Upper lobe of left lung (tissue), 6 donors: ENCODE results near the gene AQP12B. TPM values are rescaled to one million over a fixed set of nuclear protein-coding genes. Genes with fewer than 3 reads are reported as not detected.

Experiments used
- ATAC-seq, 2 donors: fragments of 200-7000 bp; cut with Tn5 transposase; one replicate each; pipeline ENCODE4 v1.9.1; 2022; ENCODE audit warnings: mild to moderate bottlenecking in 2 of 2, moderate library complexity in 2 of 2; ENCODE audit not compliant: low FRiP score in 2 of 2
- DNase-seq, 2 donors: peaks; one replicate each; pipeline ENCODE4 v3.0.0-alpha.2; 2019 to 2020
- H3K27ac ChIP-seq, 4 donors: fragments of 200-600 bp; sonication (generic); one replicate each; pipeline ENCODE4 v1.5.1; 2016 to 2019
- H3K27me3 ChIP-seq, 4 donors: fragments of 200-600 bp; sonication (generic); one replicate each; pipeline ENCODE4 v1.5.1; 2017 to 2019
- H3K36me3 ChIP-seq, 4 donors: fragments of 200-600 bp; sonication (generic); one replicate each; pipeline ENCODE4 v1.5.1; 2016 to 2019
- H3K4me1 ChIP-seq, 4 donors: fragments of 200-600 bp; sonication (generic); one replicate each; pipeline ENCODE4 v1.5.1; 2018 to 2019
- H3K4me3 ChIP-seq, 4 donors: fragments of 200-600 bp; sonication (generic); one replicate each; pipeline ENCODE4 v1.5.1; 2017 to 2019; ENCODE audit warnings: mild to moderate bottlenecking in 2 of 4, moderate library complexity in 1 of 4
- H3K9me3 ChIP-seq, 4 donors: fragments of 200-600 bp; sonication (generic); one replicate each; pipeline ENCODE4 v1.5.1; 2018 to 2019
- EP300 ChIP-seq, 4 donors: sonication (generic); formaldehyde crosslinking; IDR thresholded peaks; one replicate each; pipeline ENCODE4 v1.5.1; 2017; ENCODE audit warnings: antibody characterized with exemption in 4 of 4, control low read depth in 2 of 4
- POLR2A ChIP-seq, 4 donors: fragments of 450-650 bp; IDR thresholded peaks; one replicate each; pipeline ENCODE4 v1.5.1; 2016 to 2017; ENCODE audit warnings: antibody characterized with exemption in 4 of 4, mild to moderate bottlenecking in 2 of 4
- POLR2AphosphoS5 ChIP-seq, 2 donors: sonication (generic); formaldehyde crosslinking; IDR thresholded peaks; one replicate each; pipeline ENCODE4 v1.5.1; 2017; ENCODE audit warnings: antibody characterized with exemption in 2 of 2
- WGBS, 2 donors: methylation state at CpG; one replicate each; pipeline ENCODE4 v1.1.5; 2017 to 2018; 5-methylcytosine and 5-hydroxymethylcytosine counted together
- total RNA-seq, 6 donors: library from RNA; depleted of rRNA in 4 of 6; stranded (reverse); fragments of >200 nt in 4 of 6; gene quantifications; one replicate each; pipeline versions ENCODE4 v1.1.0 to v1.2.1, GENCODE V29; 2016 to 2021
- TF ChIP-seq, protein P1 (sequence below), 6 experiments: fragments of 450-650 bp in 4 of 6; fragments of 200-600 bp in 2 of 6; sonication (generic) in 2 of 6; IDR thresholded peaks; one replicate each; pipeline ENCODE4 v1.5.1; 2016 to 2019; ENCODE audit warnings: antibody characterized with exemption in 6 of 6
- donor health status: DM: no; HTN: no; CAD: no; lungs with moderate emphysema.
- donor health status: DM: no; HTN: yes; CAD: no; lungs with severe emphysema.

AQP12B gene
- total RNA-seq, 6 donors from 2014 or later, result not detected

DNA sequence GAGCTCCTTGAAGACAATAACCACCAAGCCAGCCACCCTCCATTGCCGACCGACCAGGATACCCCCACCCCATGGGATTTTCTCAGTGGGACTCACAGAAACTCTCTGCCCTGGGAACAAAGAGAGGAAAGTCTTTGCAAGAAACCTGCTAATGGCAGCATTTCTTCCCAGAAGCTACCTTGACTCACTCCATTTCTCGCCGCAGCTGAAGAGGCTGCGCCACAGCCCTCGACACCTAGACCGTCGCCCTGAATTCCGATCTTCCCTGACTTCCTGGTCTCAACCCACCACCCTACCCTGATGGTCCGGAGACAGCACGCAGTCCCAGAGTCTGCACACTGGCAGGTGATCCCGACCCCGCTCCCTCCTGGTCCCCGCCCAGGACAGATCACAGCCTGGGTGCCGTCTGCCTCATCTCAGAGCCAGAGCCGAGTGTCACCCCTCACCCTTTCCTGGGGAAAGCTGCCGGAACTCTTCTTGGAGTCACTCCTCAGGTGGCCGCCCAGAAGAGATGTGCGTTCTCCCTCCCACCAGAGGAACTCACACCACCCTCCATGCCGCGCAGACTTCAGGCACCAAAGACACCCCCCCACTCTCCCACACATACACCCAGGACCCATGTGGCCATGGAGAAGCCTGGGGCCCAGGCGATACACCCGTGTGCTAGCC is 33.6 kb upstream of the AQP12B start:
- Histone ChIP-seq H3K4me1 (no peaks in the 10 kb centered on the region), H3K27me3 (no peaks in the 10 kb centered on the region), H3K4me3 (no peak overlapping the region), H3K36me3 (no peaks in the 10 kb centered on the region), H3K9me3 (no peaks in the 10 kb centered on the region), H3K27ac (no peak overlapping the region)
- ATAC-seq (no peak), DNase-seq (peak in 1 of 2 donors; percentile 51)
- TF ChIP-seq, protein P1, sequence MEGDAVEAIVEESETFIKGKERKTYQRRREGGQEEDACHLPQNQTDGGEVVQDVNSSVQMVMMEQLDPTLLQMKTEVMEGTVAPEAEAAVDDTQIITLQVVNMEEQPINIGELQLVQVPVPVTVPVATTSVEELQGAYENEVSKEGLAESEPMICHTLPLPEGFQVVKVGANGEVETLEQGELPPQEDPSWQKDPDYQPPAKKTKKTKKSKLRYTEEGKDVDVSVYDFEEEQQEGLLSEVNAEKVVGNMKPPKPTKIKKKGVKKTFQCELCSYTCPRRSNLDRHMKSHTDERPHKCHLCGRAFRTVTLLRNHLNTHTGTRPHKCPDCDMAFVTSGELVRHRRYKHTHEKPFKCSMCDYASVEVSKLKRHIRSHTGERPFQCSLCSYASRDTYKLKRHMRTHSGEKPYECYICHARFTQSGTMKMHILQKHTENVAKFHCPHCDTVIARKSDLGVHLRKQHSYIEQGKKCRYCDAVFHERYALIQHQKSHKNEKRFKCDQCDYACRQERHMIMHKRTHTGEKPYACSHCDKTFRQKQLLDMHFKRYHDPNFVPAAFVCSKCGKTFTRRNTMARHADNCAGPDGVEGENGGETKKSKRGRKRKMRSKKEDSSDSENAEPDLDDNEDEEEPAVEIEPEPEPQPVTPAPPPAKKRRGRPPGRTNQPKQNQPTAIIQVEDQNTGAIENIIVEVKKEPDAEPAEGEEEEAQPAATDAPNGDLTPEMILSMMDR (IDR thresholded peaks at IDR 0.05), result no peak
- TF ChIP-seq POLR2A (IDR thresholded peaks at IDR 0.05) (no peak), POLR2AphosphoS5 (IDR thresholded peaks at IDR 0.05) (no peak), EP300 (IDR thresholded peaks at IDR 0.05) (no peak)
- 87 to 90% methylated on average over 15 to 23 of the region's 23 CpGs for WGBS, 2 donors

GRCh38 chr2:240714747-240715725 is 32.4 kb upstream of the AQP12B start:
- Histone ChIP-seq H3K4me3 (no peak overlapping the region), H3K4me1 (no peaks in the 10 kb centered on the region), H3K27me3 (no peaks in the 10 kb centered on the region), H3K36me3 (no peaks in the 10 kb centered on the region), H3K27ac (no peak overlapping the region), H3K9me3 (no peaks in the 10 kb centered on the region)
- TF ChIP-seq POLR2AphosphoS5 (IDR thresholded peaks at IDR 0.05) (no peak), POLR2A (IDR thresholded peaks at IDR 0.05) (no peak), EP300 (IDR thresholded peaks at IDR 0.05) (no peak)
- TF ChIP-seq, protein P1 (IDR thresholded peaks at IDR 0.05), result no peak
- 76 to 78% methylated on average over 14 to 22 of the region's 23 CpGs for WGBS, 2 donors
- DNase-seq (peak in 1 of 2 donors; percentile 60), ATAC-seq (no peak)

DNA sequence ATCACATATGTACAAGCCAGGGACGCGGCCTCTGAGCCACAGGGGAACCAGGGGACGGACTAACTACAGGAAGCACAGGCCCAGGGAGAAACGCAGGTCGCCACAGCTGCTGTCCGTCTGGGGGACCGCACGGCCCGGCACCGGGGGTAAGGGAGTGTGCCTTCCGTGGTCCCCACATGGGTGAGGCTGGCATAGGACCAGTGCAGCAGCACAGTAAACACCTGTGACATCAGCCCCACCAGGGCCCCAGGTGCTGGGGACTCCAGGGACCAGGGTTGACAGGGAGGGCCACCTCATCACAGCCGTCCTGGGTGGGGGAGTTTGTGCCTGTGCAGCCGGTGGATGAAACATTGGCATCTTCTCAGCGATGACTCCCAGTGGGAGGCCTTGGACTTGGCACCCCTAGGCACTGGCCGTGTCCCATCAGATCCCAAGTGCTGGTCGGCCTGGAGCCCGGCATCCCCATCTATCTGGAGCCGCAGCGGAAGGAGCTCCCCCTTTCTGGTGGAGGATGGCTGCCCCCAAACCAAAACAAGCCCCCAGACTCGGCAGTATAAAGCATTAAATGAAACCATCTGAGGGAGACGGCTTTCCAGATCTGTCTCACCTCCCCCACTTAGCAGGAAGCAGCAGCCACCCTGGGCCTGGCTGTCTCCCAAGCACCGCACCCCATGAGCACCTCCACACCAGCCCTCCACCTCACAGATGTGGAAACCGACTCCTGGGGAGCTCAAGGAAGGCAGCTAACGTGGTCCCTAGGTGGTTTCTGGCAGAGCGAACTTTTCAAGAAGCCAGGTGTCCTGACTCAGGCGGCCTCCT is 31.5 kb upstream of the AQP12B start:
- H3K36me3 ChIP-seq, result no peaks in the 10 kb centered on the region
- WGBS, 2 donors, result 72 to 79% methylated on average over 16 to 24 of the region's 26 CpGs
- ATAC-seq, result no peak

More for the DNA sequence above, 31.5 kb upstream of the AQP12B start:
- Histone ChIP-seq H3K27ac (no peak overlapping the region), H3K4me1 (no peaks in the 10 kb centered on the region), H3K4me3 (no peak overlapping the region), H3K27me3 (no peaks in the 10 kb centered on the region), H3K9me3 (no peaks in the 10 kb centered on the region)
- no peak for TF ChIP-seq POLR2AphosphoS5 (IDR thresholded peaks at IDR 0.05)
- TF ChIP-seq POLR2A (IDR thresholded peaks at IDR 0.05), result no peak
- TF ChIP-seq EP300 (IDR thresholded peaks at IDR 0.05), result no peak
- TF ChIP-seq, protein P1 (IDR thresholded peaks at IDR 0.05), result no peak
- DNase-seq, result peak in 1 of 2 donors; percentile 81
